GM19238 (cell line): Measurements from ENCODE around the gene ARL5B.
"Not testable (repeated sequence)": the region's sequence is repeated elsewhere in the genome, so short reads cannot be mapped to it uniquely, and the experiment has no call there.

Experiments
- DNase-seq: peaks from one replicate; pipeline ENCODE4 v3.0.0; 2011; ENCODE audit warnings: low spot score; ENCODE audit not compliant: insufficient read length

Gene ARL5B

GRCh38 chr10:18659125-18659818, at the start of gene ARL5B:
Gene ARL5B (plus strand): TSS chr10:18659431. CDS start chr10:18659638, 207 bp downstream.
- DNase-seq = peak; percentile 80

- no peak for DNase-seq
These were observed 48.7 kb upstream of the ARL5B start for GRCh38 chr10:18610517-18610916.

- DNase-seq = no peak
These were observed 48.1 kb upstream of the ARL5B start for GRCh38 chr10:18611168-18611567.

- no peak for DNase-seq
These were observed 43.6 kb upstream of the ARL5B start for GRCh38 chr10:18615618-18616017.

GRCh38 chr10:18616337-18616736, 42.9 kb upstream of the ARL5B start:
- no peak for DNase-seq

- DNase-seq = no peak
These were observed 40.2 kb upstream of the ARL5B start for GRCh38 chr10:18619016-18619415.

- DNase-seq = no peak
These were observed 38.4 kb upstream of the ARL5B start for GRCh38 chr10:18620856-18621255.

- not testable (repeated sequence) for DNase-seq
These were observed 35.6 kb upstream of the ARL5B start for GRCh38 chr10:18623671-18624070.

GRCh38 chr10:18625886-18626285, 33.3 kb upstream of the ARL5B start:
- DNase-seq = no peak

- DNase-seq = not testable (repeated sequence)
These were observed 31.7 kb upstream of the ARL5B start for GRCh38 chr10:18627452-18628018.

- not testable (repeated sequence) for DNase-seq
These were observed 26.7 kb upstream of the ARL5B start for GRCh38 chr10:18632500-18632899.

- DNase-seq = no peak
These were observed 23.2 kb upstream of the ARL5B start for GRCh38 chr10:18635995-18636394.

GRCh38 chr10:18637400-18637799, 21.8 kb upstream of the ARL5B start:
- not testable (repeated sequence) for DNase-seq

GRCh38 chr10:18639719-18640118, 19.5 kb upstream of the ARL5B start:
- DNase-seq = not testable (repeated sequence)

- no peak for DNase-seq
These were observed 12.1 kb upstream of the ARL5B start for GRCh38 chr10:18647151-18647550.

- DNase-seq = no peak
These were observed 11.3 kb upstream of the ARL5B start for GRCh38 chr10:18647945-18648344.

- DNase-seq = no peak
These were observed 9.8 kb upstream of the ARL5B start for GRCh38 chr10:18649364-18649959.

GRCh38 chr10:18650404-18650997, 8.7 kb upstream of the ARL5B start:
- no peak for DNase-seq

- DNase-seq = peak; percentile 62
These were observed 7.8 kb upstream of the ARL5B start, which contains the start of gene NSUN6 for GRCh38 chr10:18651324-18652007. Gene NSUN6 (minus strand): TSS chr10:18651587. CDS start chr10:18651203, 384 bp downstream.

- DNase-seq = no peak
These were observed 6.1 kb upstream of the ARL5B start for GRCh38 chr10:18653112-18653511.

- no peak for DNase-seq
These were observed 2.5 kb upstream of the ARL5B start for GRCh38 chr10:18656724-18657123.
